ENCODE results near the gene MYO15A. TPM values are rescaled to one million over a fixed set of nuclear protein-coding genes. Genes with fewer than 3 reads are reported as not detected.
A peak's percentile ranks its signal among the peaks of the same experiment; 100 is the strongest.

The MYO15A gene
- total RNA-seq, 1 experiment from 2014 or later: 2.8 TPM

DNA sequence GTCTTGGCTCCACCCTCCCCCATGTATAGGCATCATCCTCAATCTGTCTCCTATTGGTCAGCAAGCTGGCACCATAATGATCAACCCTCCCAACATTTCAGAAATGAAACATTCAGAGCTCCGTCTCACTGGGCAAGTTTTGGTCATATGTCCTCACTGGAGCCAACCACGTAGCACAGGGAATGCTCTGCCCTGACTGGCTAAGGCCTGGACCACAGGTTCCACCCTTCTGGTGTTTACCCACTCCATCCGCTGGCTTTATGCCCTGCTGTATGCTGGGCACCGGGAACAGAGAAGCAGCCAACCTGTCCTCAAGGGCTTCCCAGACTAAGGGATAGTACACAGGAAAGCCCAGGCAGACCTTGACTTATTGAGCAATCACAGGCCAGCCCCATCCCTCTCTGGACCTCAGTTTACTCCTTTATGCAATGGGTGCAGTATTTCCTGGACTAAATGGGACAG, 20.5 kb downstream of the MYO15A start:
- no peak for TF ChIP-seq POLR2A (IDR thresholded peaks at IDR 0.05; ENCODE audit: borderline replicate concordance, extremely low read depth, insufficient read depth, insufficient read length)
- TF ChIP-seq TCF7L2 (IDR thresholded peaks at IDR 0.05; ENCODE audit: borderline replicate concordance, extremely low read depth, insufficient read depth, insufficient read length): no peak
- TF ChIP-seq, protein P1, sequence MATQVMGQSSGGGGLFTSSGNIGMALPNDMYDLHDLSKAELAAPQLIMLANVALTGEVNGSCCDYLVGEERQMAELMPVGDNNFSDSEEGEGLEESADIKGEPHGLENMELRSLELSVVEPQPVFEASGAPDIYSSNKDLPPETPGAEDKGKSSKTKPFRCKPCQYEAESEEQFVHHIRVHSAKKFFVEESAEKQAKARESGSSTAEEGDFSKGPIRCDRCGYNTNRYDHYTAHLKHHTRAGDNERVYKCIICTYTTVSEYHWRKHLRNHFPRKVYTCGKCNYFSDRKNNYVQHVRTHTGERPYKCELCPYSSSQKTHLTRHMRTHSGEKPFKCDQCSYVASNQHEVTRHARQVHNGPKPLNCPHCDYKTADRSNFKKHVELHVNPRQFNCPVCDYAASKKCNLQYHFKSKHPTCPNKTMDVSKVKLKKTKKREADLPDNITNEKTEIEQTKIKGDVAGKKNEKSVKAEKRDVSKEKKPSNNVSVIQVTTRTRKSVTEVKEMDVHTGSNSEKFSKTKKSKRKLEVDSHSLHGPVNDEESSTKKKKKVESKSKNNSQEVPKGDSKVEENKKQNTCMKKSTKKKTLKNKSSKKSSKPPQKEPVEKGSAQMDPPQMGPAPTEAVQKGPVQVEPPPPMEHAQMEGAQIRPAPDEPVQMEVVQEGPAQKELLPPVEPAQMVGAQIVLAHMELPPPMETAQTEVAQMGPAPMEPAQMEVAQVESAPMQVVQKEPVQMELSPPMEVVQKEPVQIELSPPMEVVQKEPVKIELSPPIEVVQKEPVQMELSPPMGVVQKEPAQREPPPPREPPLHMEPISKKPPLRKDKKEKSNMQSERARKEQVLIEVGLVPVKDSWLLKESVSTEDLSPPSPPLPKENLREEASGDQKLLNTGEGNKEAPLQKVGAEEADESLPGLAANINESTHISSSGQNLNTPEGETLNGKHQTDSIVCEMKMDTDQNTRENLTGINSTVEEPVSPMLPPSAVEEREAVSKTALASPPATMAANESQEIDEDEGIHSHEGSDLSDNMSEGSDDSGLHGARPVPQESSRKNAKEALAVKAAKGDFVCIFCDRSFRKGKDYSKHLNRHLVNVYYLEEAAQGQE (IDR thresholded peaks at IDR 0.05; ENCODE audit: low read depth): no peak
- no peak for TF ChIP-seq FOSL1 (IDR thresholded peaks at IDR 0.05; ENCODE audit: low read depth)
- no peak for TF ChIP-seq SRF (IDR thresholded peaks at IDR 0.05; ENCODE audit: low read depth)
- TF ChIP-seq EZH2phosphoT487 (IDR thresholded peaks at IDR 0.05; ENCODE audit: borderline replicate concordance): no peak
- CTCF ChIA-PET: no interaction called here
- Histone ChIP-seq H3K4me3 (replicated peaks in 1 of 2; ENCODE audit: low read depth in 1 of 2, low read length in 2 of 2) (no peak overlapping the region), H3K4me1 (ENCODE audit: control insufficient read depth in 1 of 2, insufficient read depth in 2 of 2, low read length in 2 of 2) (no peaks in the 10 kb centered on the region), H4K20me1 (ENCODE audit: insufficient read depth) (no peaks in the 10 kb centered on the region), H3K27ac (ENCODE audit: low read depth, low read length) (no peak overlapping the region), H3K4me2 (ENCODE audit: low read length) (no peak overlapping the region), H3K9me3 (ENCODE audit: control insufficient read depth in 1 of 2, insufficient read depth in 1 of 2, low read depth in 1 of 2, low read length in 2 of 2) (no peaks in the 10 kb centered on the region), H2AFZ (ENCODE audit: low read depth, low read length, poor library complexity, severe bottlenecking) (no peak overlapping the region), H3K36me3 (ENCODE audit: control insufficient read depth in 1 of 2, insufficient read depth in 2 of 2, low read length in 2 of 2) (no peaks in the 10 kb centered on the region), H3K9me2 (ENCODE audit: insufficient read depth) (no peaks in the 10 kb centered on the region), H3K79me2 (ENCODE audit: insufficient read depth, low read length) (no peaks in the 10 kb centered on the region), H3K9ac (ENCODE audit: low read length) (no peak overlapping the region), H3K27me3 (ENCODE audit: insufficient read depth, low read length) (no peaks in the 10 kb centered on the region)
- BruUV-seq (replicated peaks): no TSS peak
- intact Hi-C loops (cut with micrococcal nuclease): no loop called here
- DNase-seq (ENCODE audit: low read depth, low spot score): no peak
- POLR2A ChIA-PET: no interaction called here
- ATAC-seq: peak; percentile 63
- RAD21 ChIA-PET (ENCODE audit: low non-redundant PET in 1 of 2, low total read pairs in 2 of 2, uncharacterized antibody in 2 of 2, unreplicated experiment in 2 of 2): no interaction called here

- no peak overlapping the region for H3K4me2 ChIP-seq (ENCODE audit: low read length)
- no peak for TF ChIP-seq CEBPB (IDR thresholded peaks at IDR 0.05; ENCODE audit: low read depth)
- TF ChIP-seq SRF (IDR thresholded peaks at IDR 0.05; ENCODE audit: low read depth): no peak
- no peak for TF ChIP-seq RAD21 (IDR thresholded peaks at IDR 0.05; ENCODE audit: low read depth)
- TF ChIP-seq YY1 (IDR thresholded peaks at IDR 0.05; ENCODE audit: extremely low read depth, insufficient replicate concordance, low read depth, low read length): no peak
- no peak overlapping the region for H3K9ac ChIP-seq (ENCODE audit: low read length)
- H3K36me3 ChIP-seq (ENCODE audit: control insufficient read depth in 1 of 2, insufficient read depth in 2 of 2, low read length in 2 of 2): no peaks in the 10 kb centered on the region
- no peaks in the 10 kb centered on the region for H4K20me1 ChIP-seq (ENCODE audit: insufficient read depth)
- H3K4me3 ChIP-seq (replicated peaks in 1 of 2; ENCODE audit: low read depth in 1 of 2, low read length in 2 of 2): no peak overlapping the region
- no peaks in the 10 kb centered on the region for H3K9me2 ChIP-seq (ENCODE audit: insufficient read depth)
- H3K79me2 ChIP-seq (ENCODE audit: insufficient read depth, low read length): no peaks in the 10 kb centered on the region
- no peaks in the 10 kb centered on the region for H3K9me3 ChIP-seq (ENCODE audit: control insufficient read depth in 1 of 2, insufficient read depth in 1 of 2, low read depth in 1 of 2, low read length in 2 of 2)
- no peak for DNase-seq (ENCODE audit: low read depth, low spot score)
- intact Hi-C loops (cut with micrococcal nuclease): no loop called here
- CTCF ChIA-PET: no interaction called here
- RAD21 ChIA-PET (ENCODE audit: low non-redundant PET in 1 of 2, low total read pairs in 2 of 2, uncharacterized antibody in 2 of 2, unreplicated experiment in 2 of 2): no interaction called here
- H2AFZ ChIP-seq (ENCODE audit: low read depth, low read length, poor library complexity, severe bottlenecking): no peak overlapping the region
- ATAC-seq: no peak
- BruUV-seq (replicated peaks): no TSS peak
- no peaks in the 10 kb centered on the region for H3K4me1 ChIP-seq (ENCODE audit: control insufficient read depth in 1 of 2, insufficient read depth in 2 of 2, low read length in 2 of 2)
- no peaks in the 10 kb centered on the region for H3K27me3 ChIP-seq (ENCODE audit: insufficient read depth, low read length)
- POLR2A ChIA-PET: no interaction called here
- no peak overlapping the region for H3K27ac ChIP-seq (ENCODE audit: low read depth, low read length)
Observed at GRCh38 chr17:18132711-18133110, 24.2 kb downstream of the MYO15A start.

All from HCT116 (cell line).